Endothelial cell of umbilical vein (primary cell): ENCODE data around the gene EID2B. TPM values are rescaled to one million over a fixed set of nuclear protein-coding genes. Genes with fewer than 3 reads are reported as not detected.
A peak's percentile ranks its signal among the peaks of the same experiment; 100 is the strongest.

ENCODE experiments used
- BruUV-seq: library from RNA; stranded (reverse); fragments of 400-500 nt; replicated peaks from 2 replicates; lab custom pipeline; 2021; lab: Mats Ljungman, UMichigan
- CTCF ChIA-PET: fragments of 300-600, 350-600 bp; sonication (Branson Sonifier 250); formaldehyde crosslinking; loops from one replicate; lab custom pipeline; 2021; ENCODE audit warnings: antibody characterized with exemption, inconsistent platforms; lab: Charles Lee
- POLR2A ChIA-PET: fragments of 300-600, 350-600 bp; sonication (Branson Sonifier 250); formaldehyde crosslinking; loops from one replicate; lab custom pipeline; 2021; ENCODE audit warnings: antibody characterized with exemption, inconsistent platforms; lab: Charles Lee
- DNase-seq: peaks from one replicate; pipeline ENCODE4 v3.0.0-alpha.2; 2011; ENCODE audit warnings: low read depth, low spot score
- FAIRE-seq: peaks from 2 replicates; lab custom pipeline; 2011; peaks lifted over from hg19 to GRCh38; lab: Jason Lieb, UNC
- H2AFZ ChIP-seq: 2 replicates; pipeline ENCODE4 v1.6.0; 2012; ENCODE audit warnings: low read depth, low read length, control low read depth, inconsistent platforms
- H3K27ac ChIP-seq: 2 replicates; pipeline ENCODE4 v1.5.1; 2011; ENCODE audit warnings: low read depth, mild to moderate bottlenecking, control low read depth, low read length, moderate library complexity; ENCODE audit not compliant: insufficient read depth
- H3K27me3 ChIP-seq, 2 experiments: 2 replicates each; pipeline versions ENCODE4 v1.6.0 to v1.6.1; 2011; ENCODE audit warnings: low read length in 2 of 2, mixed read lengths in 1 of 2; ENCODE audit not compliant: control insufficient read depth in 2 of 2, insufficient read depth in 2 of 2
- H3K36me3 ChIP-seq, 2 experiments: 2 replicates in 1 of 2; 3 replicates in 1 of 2; pipeline ENCODE4 v1.5.1; 2011; ENCODE audit warnings: low read length in 2 of 2, mild to moderate bottlenecking in 1 of 2, moderate library complexity in 1 of 2; ENCODE audit not compliant: control insufficient read depth in 2 of 2, insufficient read depth in 2 of 2; ENCODE audit errors: extremely low read depth in 1 of 2
- H3K4me1 ChIP-seq: 3 replicates; pipeline ENCODE4 v1.5.1; 2011; ENCODE audit warnings: mild to moderate bottlenecking, low read length; ENCODE audit not compliant: control insufficient read depth, insufficient read depth; ENCODE audit errors: extremely low read depth
- H3K4me2 ChIP-seq: 2 replicates; pipeline ENCODE4 v1.6.1; 2011; ENCODE audit warnings: low read length, control low read depth, mixed read lengths; ENCODE audit not compliant: insufficient read depth
- H3K4me3 ChIP-seq, 3 experiments: fragments of 200-600 bp in 1 of 3; sonication (generic), shearing (Covaris generic) in 1 of 3; replicated peaks in 1 of 3; 2 replicates each; pipeline ENCODE4 v1.5.1; 2011 to 2016; ENCODE audit warnings: control low read depth in 3 of 3, low read length in 3 of 3, mild to moderate bottlenecking in 2 of 3, inconsistent platforms in 1 of 3, low read depth in 1 of 3, moderate library complexity in 1 of 3; ENCODE audit not compliant: insufficient read depth in 1 of 3
- H3K79me2 ChIP-seq: 2 replicates; pipeline ENCODE4 v1.6.0; 2012; ENCODE audit warnings: low read length, inconsistent platforms; ENCODE audit not compliant: control insufficient read depth, insufficient read depth
- H3K9ac ChIP-seq: replicated peaks from 2 replicates; pipeline ENCODE3; 2011; ENCODE audit warnings: low read length, control low read depth; ENCODE audit not compliant: insufficient read depth; ENCODE audit errors: extremely low read depth
- H3K9me1 ChIP-seq: replicated peaks from 3 replicates; pipeline ENCODE4 v1.6.0; 2011; ENCODE audit warnings: mild to moderate bottlenecking, low read length; ENCODE audit not compliant: control insufficient read depth, insufficient read depth; ENCODE audit errors: extremely low read depth
- H3K9me3 ChIP-seq: replicated peaks from 2 replicates; pipeline ENCODE4 v1.5.1; 2012; ENCODE audit warnings: low read length, inconsistent platforms; ENCODE audit not compliant: control insufficient read depth, insufficient read depth
- H4K20me1 ChIP-seq: replicated peaks from 2 replicates; pipeline ENCODE3; 2011; ENCODE audit warnings: mild to moderate bottlenecking, low read length; ENCODE audit not compliant: control insufficient read depth, insufficient read depth; ENCODE audit errors: extremely low read depth
- CTCF ChIP-seq, 2 donors: IDR thresholded peaks; 1 replicate in 1 of 2; 2 replicates in 1 of 2; pipeline ENCODE4 v1.5.1; 2011; ENCODE audit warnings: low read length in 2 of 2, mild to moderate bottlenecking in 2 of 2, moderate library complexity in 2 of 2, control low read depth in 1 of 2, inconsistent platforms in 1 of 2, low read depth in 1 of 2; ENCODE audit not compliant: insufficient read depth in 1 of 2; ENCODE audit errors: extremely low read depth in 1 of 2
- EZH2 ChIP-seq: IDR thresholded peaks from 2 replicates; pipeline ENCODE4 v1.6.1; 2012; ENCODE audit warnings: borderline replicate concordance, low read depth, mild to moderate bottlenecking, moderate library complexity, low read length, inconsistent platforms; ENCODE audit not compliant: severe bottlenecking
- FOS ChIP-seq: IDR thresholded peaks from 2 replicates; pipeline ENCODE4 v1.6.1; 2011; ENCODE audit warnings: mild to moderate bottlenecking, low read length, moderate library complexity, borderline replicate concordance; ENCODE audit not compliant: insufficient read depth
- GATA2 ChIP-seq: IDR thresholded peaks from 2 replicates; pipeline ENCODE4 v1.7.0; 2011; ENCODE audit warnings: low read depth, mild to moderate bottlenecking, moderate library complexity, mixed read lengths, low read length; ENCODE audit not compliant: insufficient read length, insufficient read depth
- JUN ChIP-seq: IDR thresholded peaks from 2 replicates; pipeline ENCODE4 v1.6.1; 2011; ENCODE audit warnings: borderline replicate concordance, low read depth; ENCODE audit not compliant: insufficient read length, insufficient read depth
- MYC ChIP-seq: IDR thresholded peaks from one replicate; pipeline ENCODE4 v1.6.1; 2011; ENCODE audit warnings: mild to moderate bottlenecking, low read depth, low read length
- POLR2A ChIP-seq: IDR thresholded peaks from 2 replicates; pipeline ENCODE4 v1.6.1; 2012; ENCODE audit warnings: low read depth, mild to moderate bottlenecking, control low read depth, low read length
- POLR2AphosphoS5 ChIP-seq: IDR thresholded peaks from 2 replicates; pipeline ENCODE4 v1.6.1; 2012; ENCODE audit warnings: low read depth, mild to moderate bottlenecking, control low read depth, low read length, moderate library complexity; ENCODE audit not compliant: insufficient read depth
- dilution Hi-C: fragments of 300-500 bp; cut with MboI; formaldehyde crosslinking; loops from one replicate; pipeline ENCODE4 v1.15.0; 2019; ENCODE audit warnings: low sequenced_read_pairs; ENCODE audit not compliant: extremely low pct_ligation_motif_present
- intact Hi-C: fragments of 100-400 bp; cut with micrococcal nuclease; formaldehyde crosslinking; loops from one replicate; pipeline ENCODE4 v1.10.0; 2022
- polyA plus RNA-seq, 4 experiments: library from polyadenylated mRNA; depleted of rRNA in 3 of 4; stranded (reverse) in 3 of 4; unstranded in 1 of 4; fragments of >200 nt; gene quantifications; 2 replicates each; pipeline versions ENCODE4 v1.2.1 to v1.2.3, GENCODE V29; 2011 to 2012; ENCODE audit warnings: missing spikeins in 1 of 4
- total RNA-seq: library from RNA; stranded (reverse); gene quantifications from 2 replicates; pipeline ENCODE4 v1.2.3, GENCODE V29; 2021
- TF ChIP-seq, protein P1 (sequence below): IDR thresholded peaks from 2 replicates; pipeline ENCODE4 v1.6.1; 2011; ENCODE audit not compliant: insufficient read depth, insufficient read length

EID2B gene
- total and polyA plus RNA-seq, 2 donors (not counting 3 experiments of a cell fraction or from before 2014, with no cell fraction given): 1.7 to 3.9 TPM

DNA sequence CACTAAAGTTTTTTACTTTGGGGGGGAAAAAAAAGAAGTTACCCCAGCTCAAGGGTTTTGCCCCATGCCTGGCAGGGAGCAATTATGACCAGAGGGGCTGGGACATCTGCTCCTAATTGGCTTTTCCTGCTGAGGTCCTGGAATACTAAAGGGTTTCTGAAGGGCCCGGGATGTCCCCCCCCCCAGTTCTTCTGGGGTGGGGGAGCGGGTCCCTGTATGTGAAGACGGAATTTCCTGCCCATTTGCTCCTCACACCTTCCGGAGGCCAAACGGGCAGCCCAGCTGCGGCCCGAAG, 35.0 kb downstream of the EID2B start:
- Histone ChIP-seq H2AFZ (peak overlapping the region; percentile 68), H3K9ac (no peak overlapping the region), H3K36me3 (no peaks in the 10 kb centered on the region), H3K4me3 (peak overlapping the region in 1 of 3 experiments; percentile 19), H4K20me1 (no peaks in the 10 kb centered on the region), H3K4me2 (peak overlapping the region; percentile 61), H3K9me1 (no peaks in the 10 kb centered on the region), H3K79me2 (no peaks in the 10 kb centered on the region), H3K27me3 (peaks cover 25 to 27% of the 10 kb centered on the region in 2 experiments), H3K9me3 (no peaks in the 10 kb centered on the region), H3K4me1 (peaks cover 9% of the 10 kb centered on the region), H3K27ac (no peak overlapping the region)
- TF ChIP-seq FOS: no peak
- TF ChIP-seq, protein P1, sequence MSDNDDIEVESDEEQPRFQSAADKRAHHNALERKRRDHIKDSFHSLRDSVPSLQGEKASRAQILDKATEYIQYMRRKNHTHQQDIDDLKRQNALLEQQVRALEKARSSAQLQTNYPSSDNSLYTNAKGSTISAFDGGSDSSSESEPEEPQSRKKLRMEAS: no peak
- no peak for TF ChIP-seq POLR2A
- no peak for TF ChIP-seq MYC
- TF ChIP-seq POLR2AphosphoS5: no peak
- no peak for TF ChIP-seq JUN
- TF ChIP-seq EZH2: no peak
- FAIRE-seq (no peak), DNase-seq (no peak)
- BruUV-seq: no TSS peak
- ChIA-PET CTCF (interaction anchor here (0.7 to 2.2 kb wide), 14 partner anchors 21 to 295 kb away, joined by 3 to 14 read pairs (median 4); partner anchors contain the start of genes EID2 and EID2B), POLR2A (interaction anchor here (0.7 kb wide), 1 partner anchor 37 kb away, joined by 3 read pairs; no protein-coding TSS in a partner anchor)
- intact Hi-C loops: no loop called here
- dilution Hi-C loops: no loop called here

DNA sequence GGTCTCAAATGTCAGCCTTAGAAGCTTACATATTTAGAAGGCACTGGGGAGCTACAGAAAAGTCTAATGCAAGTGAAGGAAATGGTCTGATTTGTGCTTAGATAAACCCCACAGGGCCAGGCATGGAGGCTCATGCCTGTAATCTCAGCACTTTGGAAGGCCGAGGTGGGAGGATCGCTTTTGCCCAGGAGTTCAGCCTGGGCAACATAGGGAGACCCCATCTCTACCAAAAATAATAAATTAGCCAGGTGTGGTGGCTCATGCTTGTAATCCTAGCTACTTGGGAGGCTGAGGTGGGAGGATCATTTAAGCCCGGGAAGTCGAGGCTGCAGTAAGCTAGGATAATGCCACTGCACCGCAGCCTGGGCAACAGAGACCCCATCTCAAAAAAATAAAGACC, 36.6 kb downstream of the EID2B start:
- no peaks in the 10 kb centered on the region for H3K9me3 ChIP-seq
- ChIA-PET CTCF (interaction anchor here (1.2 kb wide), 1 partner anchor 22 kb away, joined by 5 read pairs; no protein-coding TSS in a partner anchor), POLR2A (interaction anchor here (1.4 kb wide), 1 partner anchor 60 kb away, joined by 3 read pairs; the partner anchor contains the start of gene RPS16)
- peaks cover 9% of the 10 kb centered on the region for H3K4me1 ChIP-seq
- H3K9me1 ChIP-seq: no peaks in the 10 kb centered on the region
- no peaks in the 10 kb centered on the region for H3K79me2 ChIP-seq
- FAIRE-seq: no peak
- BruUV-seq: no TSS peak
- no peak for TF ChIP-seq EZH2
- TF ChIP-seq CTCF (IDR thresholded peaks at IDR 0.05; ENCODE audit: extremely low read depth in 1 of 2, insufficient read depth in 1 of 2, low read depth in 1 of 2, low read length in 2 of 2): no peak
- TF ChIP-seq JUN: no peak
- no peak for TF ChIP-seq POLR2A
- no peak for TF ChIP-seq FOS
- TF ChIP-seq POLR2AphosphoS5: no peak
- TF ChIP-seq, protein P1: no peak
- TF ChIP-seq MYC: no peak
- TF ChIP-seq GATA2: no peak
- no peak overlapping the region for H3K9ac ChIP-seq
- no peaks in the 10 kb centered on the region for H3K36me3 ChIP-seq
- no peak for DNase-seq
- no peak overlapping the region for H3K27ac ChIP-seq
- H3K4me3 ChIP-seq: no peak overlapping the region
- dilution Hi-C loops (no loop called here), intact Hi-C loops (no loop called here)
- H3K4me2 ChIP-seq: no peak overlapping the region
- no peak overlapping the region for H2AFZ ChIP-seq
- H3K27me3 ChIP-seq: peaks cover 22 to 27% of the 10 kb centered on the region in 2 experiments
- H4K20me1 ChIP-seq: no peaks in the 10 kb centered on the region
